ENCODE measurements around the gene ADAMTS2.

ADAMTS2 gene

DNA sequence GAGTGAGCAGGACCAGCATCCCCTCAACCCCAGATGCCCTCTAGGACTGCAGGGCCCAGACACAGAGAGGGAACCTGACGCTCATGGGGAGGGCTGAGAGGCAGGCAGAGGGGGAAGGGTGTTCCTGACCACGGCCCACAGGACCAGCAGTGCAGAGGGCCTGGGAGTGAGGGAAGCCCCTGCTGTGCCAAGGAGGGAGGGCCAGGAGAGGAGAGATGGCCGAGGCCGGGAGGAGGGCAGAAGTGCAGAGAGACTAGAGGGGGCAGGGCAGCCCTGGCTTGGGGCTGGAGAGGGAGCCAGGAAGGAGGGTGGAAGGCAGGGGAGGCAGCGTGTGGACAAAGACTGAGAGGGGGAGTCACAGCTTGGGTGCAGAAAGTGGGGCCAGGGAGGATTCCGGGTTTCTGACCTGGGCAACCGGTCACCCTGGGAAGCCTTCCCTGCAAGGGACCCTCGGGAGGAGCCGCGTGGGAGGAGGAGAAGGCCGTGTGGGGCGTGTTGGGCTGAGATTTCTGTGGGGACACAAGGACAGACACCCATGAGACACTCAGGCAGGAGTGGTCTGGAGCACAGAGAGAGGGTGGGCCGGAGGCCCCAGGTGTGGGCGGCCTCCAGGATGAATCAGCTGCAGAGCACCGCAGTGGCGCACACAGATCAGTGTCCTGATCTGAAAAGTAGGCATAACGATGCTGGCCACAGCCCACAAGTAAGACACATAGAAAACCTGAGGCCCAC lies 117.5 kb downstream of the ADAMTS2 start:
- H3K36me3 ChIP-seq (ENCODE audit: control insufficient read depth in 4 of 4, insufficient read depth in 4 of 4, low read length in 3 of 4), result no peaks in the 10 kb centered on the region
- H3K27ac ChIP-seq (ENCODE audit: insufficient read depth in 1 of 2, low read depth in 1 of 2, low read length in 2 of 2, poor library complexity in 1 of 2, severe bottlenecking in 2 of 2), result no peak overlapping the region
- no peaks in the 10 kb centered on the region for H3K4me1 ChIP-seq (ENCODE audit: control extremely low read depth in 1 of 4, control insufficient read depth in 4 of 4, insufficient read depth in 4 of 4, low read length in 3 of 4)
- no peaks in the 10 kb centered on the region for H3K27me3 ChIP-seq (replicated peaks in 2 of 5; ENCODE audit: control insufficient read depth in 4 of 5, insufficient read depth in 5 of 5, low read length in 4 of 5)
- CTCF ChIA-PET, result no interaction called here
- no peak for DNase-seq
- H3K4me3 ChIP-seq (ENCODE audit: control insufficient read depth in 1 of 7, extremely low read depth in 1 of 7, insufficient read depth in 4 of 7, low read depth in 2 of 7, low read length in 6 of 7), result no peak overlapping the region
- 93% methylated on average over 14 of the region's 17 CpGs for WGBS (ENCODE audit: insufficient coverage)
- peaks cover 0 to 25% (median 16%) of the 10 kb centered on the region in 5 experiments for H3K9me3 ChIP-seq (ENCODE audit: control extremely low read depth in 1 of 5, control insufficient read depth in 4 of 5, insufficient read depth in 2 of 5, low read depth in 1 of 5, low read length in 4 of 5)
- POLR2A ChIA-PET, result no interaction called here

DNA sequence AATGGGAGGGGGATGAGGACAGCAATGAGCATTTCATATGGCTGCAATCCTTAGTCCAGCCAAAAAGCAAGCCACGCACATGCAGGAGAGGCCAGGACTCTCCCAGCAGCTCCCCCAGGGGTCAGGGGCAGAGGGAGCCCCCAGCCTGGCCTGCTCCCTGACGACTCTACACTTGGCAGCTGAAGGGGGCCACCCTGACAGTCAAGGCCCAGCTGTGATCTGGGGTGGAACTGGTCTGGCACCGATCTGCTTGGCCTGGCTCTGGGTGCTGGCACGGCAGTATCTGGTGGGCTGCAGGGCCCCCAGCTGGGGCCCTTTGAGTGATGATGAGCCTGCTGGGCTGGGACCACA lies 118.1 kb downstream of the ADAMTS2 start:
- Histone ChIP-seq H3K27ac (ENCODE audit: insufficient read depth in 1 of 2, low read depth in 1 of 2, low read length in 2 of 2, poor library complexity in 1 of 2, severe bottlenecking in 2 of 2) (no peak overlapping the region), H3K4me3 (ENCODE audit: control insufficient read depth in 1 of 7, extremely low read depth in 1 of 7, insufficient read depth in 4 of 7, low read depth in 2 of 7, low read length in 6 of 7) (no peak overlapping the region), H3K36me3 (ENCODE audit: control insufficient read depth in 4 of 4, insufficient read depth in 4 of 4, low read length in 3 of 4) (no peaks in the 10 kb centered on the region), H3K4me1 (ENCODE audit: control extremely low read depth in 1 of 4, control insufficient read depth in 4 of 4, insufficient read depth in 4 of 4, low read length in 3 of 4) (no peaks in the 10 kb centered on the region), H3K9me3 (ENCODE audit: control extremely low read depth in 1 of 5, control insufficient read depth in 4 of 5, insufficient read depth in 2 of 5, low read depth in 1 of 5, low read length in 4 of 5) (peaks cover 0 to 25% (median 16%) of the 10 kb centered on the region in 5 experiments), H3K27me3 (replicated peaks in 2 of 5; ENCODE audit: control insufficient read depth in 4 of 5, insufficient read depth in 5 of 5, low read length in 4 of 5) (no peaks in the 10 kb centered on the region)
- CTCF ChIA-PET, result no interaction called here
- POLR2A ChIA-PET, result no interaction called here
- no peak for DNase-seq
- WGBS (ENCODE audit: insufficient coverage), result 96% methylated on average over 4 of the region's 4 CpGs

DNA sequence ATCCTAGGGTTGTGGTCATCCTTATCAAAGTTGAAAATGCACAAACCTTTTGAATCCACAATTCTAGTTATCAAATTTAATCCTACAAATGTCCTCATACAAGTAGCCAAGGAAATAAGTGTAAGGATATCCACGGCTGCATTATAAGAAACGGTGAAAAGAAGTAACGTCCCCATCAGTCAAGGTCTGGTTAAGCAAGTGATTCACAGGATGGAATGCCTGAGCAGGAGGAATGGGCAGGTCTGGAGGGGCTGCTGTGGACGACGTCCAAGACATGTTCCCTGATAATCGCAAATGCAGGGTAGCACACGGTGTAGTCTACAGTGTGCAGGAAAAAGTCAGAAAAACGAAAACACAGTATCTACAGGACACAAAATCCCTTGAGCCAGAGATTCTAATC lies 118.6 kb downstream of the ADAMTS2 start:
- H3K4me3 ChIP-seq (ENCODE audit: control insufficient read depth in 1 of 7, extremely low read depth in 1 of 7, insufficient read depth in 4 of 7, low read depth in 2 of 7, low read length in 6 of 7), result no peak overlapping the region
- CTCF ChIA-PET, result no interaction called here
- no peaks in the 10 kb centered on the region for H3K4me1 ChIP-seq (ENCODE audit: control extremely low read depth in 1 of 4, control insufficient read depth in 4 of 4, insufficient read depth in 4 of 4, low read length in 3 of 4)
- DNase-seq, result no peak
- no peaks in the 10 kb centered on the region for H3K27me3 ChIP-seq (replicated peaks in 2 of 5; ENCODE audit: control insufficient read depth in 4 of 5, insufficient read depth in 5 of 5, low read length in 4 of 5)
- 95% methylated on average over 6 of the region's 8 CpGs for WGBS (ENCODE audit: insufficient coverage)
- no peaks in the 10 kb centered on the region for H3K36me3 ChIP-seq (ENCODE audit: control insufficient read depth in 4 of 4, insufficient read depth in 4 of 4, low read length in 3 of 4)
- POLR2A ChIA-PET, result no interaction called here
- no peak overlapping the region for H3K27ac ChIP-seq (ENCODE audit: insufficient read depth in 1 of 2, low read depth in 1 of 2, low read length in 2 of 2, poor library complexity in 1 of 2, severe bottlenecking in 2 of 2)
- H3K9me3 ChIP-seq (ENCODE audit: control extremely low read depth in 1 of 5, control insufficient read depth in 4 of 5, insufficient read depth in 2 of 5, low read depth in 1 of 5, low read length in 4 of 5), result peaks cover 0 to 25% (median 16%) of the 10 kb centered on the region in 5 experiments

DNA sequence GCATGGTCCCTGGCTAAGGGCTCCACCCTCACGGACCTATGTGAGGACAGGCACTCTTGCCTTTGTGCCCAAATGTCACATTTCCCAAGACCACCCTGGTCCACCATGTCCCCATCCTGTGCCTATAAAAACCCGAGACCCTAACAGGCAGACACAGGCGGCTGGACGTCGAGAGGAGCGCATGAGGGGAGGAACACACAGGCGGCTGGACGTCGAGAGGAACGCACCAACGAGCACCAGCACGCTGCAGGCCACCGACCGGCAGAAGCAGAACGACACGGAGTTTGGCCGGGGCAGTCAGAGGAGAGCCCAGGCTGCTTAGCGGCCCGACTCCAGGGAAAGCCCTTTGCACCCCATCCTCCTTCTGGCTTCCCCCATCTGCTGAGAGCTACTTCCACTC lies 119.9 kb downstream of the ADAMTS2 start:
- 99% methylated on average over 19 of the region's 19 CpGs for WGBS (ENCODE audit: insufficient coverage)
- CTCF ChIA-PET, result no interaction called here
- Histone ChIP-seq H3K4me1 (ENCODE audit: control extremely low read depth in 1 of 4, control insufficient read depth in 4 of 4, insufficient read depth in 4 of 4, low read length in 3 of 4) (no peaks in the 10 kb centered on the region), H3K4me3 (ENCODE audit: control insufficient read depth in 1 of 7, extremely low read depth in 1 of 7, insufficient read depth in 4 of 7, low read depth in 2 of 7, low read length in 6 of 7) (no peak overlapping the region), H3K36me3 (ENCODE audit: control insufficient read depth in 4 of 4, insufficient read depth in 4 of 4, low read length in 3 of 4) (no peaks in the 10 kb centered on the region), H3K27ac (ENCODE audit: insufficient read depth in 1 of 2, low read depth in 1 of 2, low read length in 2 of 2, poor library complexity in 1 of 2, severe bottlenecking in 2 of 2) (no peak overlapping the region), H3K27me3 (replicated peaks in 2 of 5; ENCODE audit: control insufficient read depth in 4 of 5, insufficient read depth in 5 of 5, low read length in 4 of 5) (no peaks in the 10 kb centered on the region), H3K9me3 (ENCODE audit: control extremely low read depth in 1 of 5, control insufficient read depth in 4 of 5, insufficient read depth in 2 of 5, low read depth in 1 of 5, low read length in 4 of 5) (peaks cover 0 to 25% (median 16%) of the 10 kb centered on the region in 5 experiments)
- POLR2A ChIA-PET, result no interaction called here
- no peak for DNase-seq

DNA sequence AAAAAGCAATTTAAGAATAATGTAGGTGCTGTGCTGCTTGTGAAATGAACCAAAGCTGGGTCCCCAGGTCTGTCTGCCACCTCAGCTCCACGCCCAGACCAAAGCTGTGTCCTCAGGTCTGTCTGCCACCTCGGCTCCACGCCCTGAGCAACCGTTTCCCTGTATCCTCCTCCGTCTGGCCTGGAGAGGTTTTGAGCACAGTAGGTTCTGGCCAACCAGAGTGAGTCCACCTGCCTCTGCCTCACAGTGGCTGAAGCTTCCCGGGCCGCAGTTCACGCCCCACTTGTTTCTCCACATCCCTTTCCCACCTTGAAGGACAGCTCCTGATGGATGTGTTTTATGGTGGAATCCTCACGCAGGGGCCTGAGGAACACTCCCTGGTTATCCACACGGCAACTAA lies 120.5 kb downstream of the ADAMTS2 start:
- no peak overlapping the region for H3K4me3 ChIP-seq (ENCODE audit: control insufficient read depth in 1 of 7, extremely low read depth in 1 of 7, insufficient read depth in 4 of 7, low read depth in 2 of 7, low read length in 6 of 7)
- H3K9me3 ChIP-seq (ENCODE audit: control extremely low read depth in 1 of 5, control insufficient read depth in 4 of 5, insufficient read depth in 2 of 5, low read depth in 1 of 5, low read length in 4 of 5), result peaks cover 0 to 25% (median 16%) of the 10 kb centered on the region in 5 experiments
- no peak overlapping the region for H3K27ac ChIP-seq (ENCODE audit: insufficient read depth in 1 of 2, low read depth in 1 of 2, low read length in 2 of 2, poor library complexity in 1 of 2, severe bottlenecking in 2 of 2)
- POLR2A ChIA-PET, result no interaction called here
- no peaks in the 10 kb centered on the region for H3K36me3 ChIP-seq (ENCODE audit: control insufficient read depth in 4 of 4, insufficient read depth in 4 of 4, low read length in 3 of 4)
- CTCF ChIA-PET, result no interaction called here
- H3K4me1 ChIP-seq (ENCODE audit: control extremely low read depth in 1 of 4, control insufficient read depth in 4 of 4, insufficient read depth in 4 of 4, low read length in 3 of 4), result peaks cover 0 to 4% (median 2%) of the 10 kb centered on the region in 4 experiments
- 97% methylated on average over 4 of the region's 10 CpGs for WGBS (ENCODE audit: insufficient coverage)
- no peak for DNase-seq
- H3K27me3 ChIP-seq (replicated peaks in 2 of 5; ENCODE audit: control insufficient read depth in 4 of 5, insufficient read depth in 5 of 5, low read length in 4 of 5), result no peaks in the 10 kb centered on the region

DNA sequence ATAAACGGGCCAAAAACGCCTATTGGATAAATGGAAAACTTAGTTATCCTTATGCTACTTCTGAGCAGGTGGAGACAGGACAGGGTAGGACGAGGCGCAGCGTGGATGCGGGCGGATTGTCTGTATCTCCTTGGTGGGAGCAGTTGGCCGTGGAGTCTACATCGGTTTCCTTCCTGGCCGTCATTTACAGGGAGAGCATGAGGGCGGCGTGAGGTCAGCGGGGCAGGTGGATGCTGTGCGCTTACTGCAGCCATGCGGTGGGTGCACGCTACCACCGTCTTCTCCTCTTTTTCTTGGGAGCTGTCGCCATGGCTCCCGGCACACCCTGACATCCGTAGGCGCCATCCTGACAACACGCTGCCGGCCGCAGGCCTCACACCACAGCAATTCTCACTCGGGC lies 121.3 kb downstream of the ADAMTS2 start:
- Histone ChIP-seq H3K27ac (ENCODE audit: insufficient read depth in 1 of 2, low read depth in 1 of 2, low read length in 2 of 2, poor library complexity in 1 of 2, severe bottlenecking in 2 of 2) (no peak overlapping the region), H3K4me1 (ENCODE audit: control extremely low read depth in 1 of 4, control insufficient read depth in 4 of 4, insufficient read depth in 4 of 4, low read length in 3 of 4) (peaks cover 0 to 12% (median 10%) of the 10 kb centered on the region in 4 experiments), H3K27me3 (replicated peaks in 2 of 5; ENCODE audit: control insufficient read depth in 4 of 5, insufficient read depth in 5 of 5, low read length in 4 of 5) (no peaks in the 10 kb centered on the region), H3K4me3 (ENCODE audit: control insufficient read depth in 1 of 7, extremely low read depth in 1 of 7, insufficient read depth in 4 of 7, low read depth in 2 of 7, low read length in 6 of 7) (no peak overlapping the region), H3K36me3 (ENCODE audit: control insufficient read depth in 4 of 4, insufficient read depth in 4 of 4, low read length in 3 of 4) (no peaks in the 10 kb centered on the region), H3K9me3 (ENCODE audit: control extremely low read depth in 1 of 5, control insufficient read depth in 4 of 5, insufficient read depth in 2 of 5, low read depth in 1 of 5, low read length in 4 of 5) (peaks cover 0 to 25% (median 16%) of the 10 kb centered on the region in 5 experiments)
- 97% methylated on average over 25 of the region's 25 CpGs for WGBS (ENCODE audit: insufficient coverage)
- POLR2A ChIA-PET, result no interaction called here
- DNase-seq, result no peak
- CTCF ChIA-PET, result no interaction called here

DNA sequence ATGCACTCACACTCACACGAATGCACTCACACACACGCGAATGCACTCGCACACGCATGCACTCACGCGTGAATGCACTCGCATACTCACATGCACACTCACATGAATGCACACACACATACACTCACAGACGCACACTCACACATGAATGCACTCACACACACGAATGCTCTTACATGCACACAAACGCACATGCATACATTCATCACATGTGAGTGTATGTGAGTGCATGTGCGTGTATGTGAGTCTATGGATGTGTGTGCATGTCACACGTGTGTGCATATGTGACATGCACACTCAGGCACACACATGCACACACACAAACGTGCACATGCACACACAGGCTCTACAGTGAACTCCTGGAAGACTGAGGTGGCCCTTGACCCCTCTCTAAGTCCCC lies 121.7 kb downstream of the ADAMTS2 start:
- CTCF ChIA-PET, result no interaction called here
- Histone ChIP-seq H3K4me3 (ENCODE audit: control insufficient read depth in 1 of 7, extremely low read depth in 1 of 7, insufficient read depth in 4 of 7, low read depth in 2 of 7, low read length in 6 of 7) (no peak overlapping the region), H3K9me3 (ENCODE audit: control extremely low read depth in 1 of 5, control insufficient read depth in 4 of 5, insufficient read depth in 2 of 5, low read depth in 1 of 5, low read length in 4 of 5) (peaks cover 0 to 25% (median 16%) of the 10 kb centered on the region in 5 experiments), H3K4me1 (ENCODE audit: control extremely low read depth in 1 of 4, control insufficient read depth in 4 of 4, insufficient read depth in 4 of 4, low read length in 3 of 4) (peaks cover 0 to 14% (median 13%) of the 10 kb centered on the region in 4 experiments), H3K27me3 (replicated peaks in 2 of 5; ENCODE audit: control insufficient read depth in 4 of 5, insufficient read depth in 5 of 5, low read length in 4 of 5) (no peaks in the 10 kb centered on the region), H3K36me3 (ENCODE audit: control insufficient read depth in 4 of 4, insufficient read depth in 4 of 4, low read length in 3 of 4) (no peaks in the 10 kb centered on the region), H3K27ac (ENCODE audit: insufficient read depth in 1 of 2, low read depth in 1 of 2, low read length in 2 of 2, poor library complexity in 1 of 2, severe bottlenecking in 2 of 2) (no peak overlapping the region)
- POLR2A ChIA-PET, result no interaction called here
- DNase-seq, result no peak
- WGBS (ENCODE audit: insufficient coverage), result 73% methylated on average over 10 of the region's 14 CpGs

All from common myeloid progenitor, CD34-positive (primary cell).